HEK293T (cell line): Measurements from ENCODE around the gene NPBWR2.
"Not testable (repeated sequence)": the region's sequence is repeated elsewhere in the genome, so short reads cannot be mapped to it uniquely, and the experiment has no call there.

ENCODE experiments used
- CTCF ChIA-PET: fragments of 350-600 bp; formaldehyde crosslinking; extraction: SDS; loops from one replicate; lab custom pipeline; 2021; ENCODE audit warnings: antibody characterized with exemption, inconsistent platforms; lab: Yijun Ruan, JAX
- POLR2A ChIA-PET: fragments of 350-600 bp; formaldehyde crosslinking; extraction: SDS; loops from one replicate; lab custom pipeline; 2020; ENCODE audit warnings: antibody characterized with exemption, inconsistent platforms; lab: Yijun Ruan, JAX
- DNase-seq: peaks from one replicate; pipeline ENCODE4 v3.0.0; 2012; ENCODE audit warnings: mixed read lengths; ENCODE audit errors: extremely low spot score
- ARNT ChIP-seq: fragments of 450-650 bp; IDR thresholded peaks from 2 replicates; pipeline ENCODE4 v1.6.1; 2017; ENCODE audit warnings: mild to moderate bottlenecking
- BHLHE40 ChIP-seq: fragments of 450-650 bp; IDR thresholded peaks from 2 replicates; pipeline ENCODE4 v1.6.1; 2016; ENCODE audit warnings: mild to moderate bottlenecking, moderate library complexity, borderline replicate concordance
- CTBP1 ChIP-seq: fragments of 450-650 bp; IDR thresholded peaks from 2 replicates; pipeline ENCODE4 v1.6.1; 2016; ENCODE audit warnings: borderline replicate concordance
- ELF4 ChIP-seq: fragments of 450-650 bp; IDR thresholded peaks from 2 replicates; pipeline ENCODE4 v1.6.1; 2017; ENCODE audit warnings: antibody characterized with exemption
- FOXA1 ChIP-seq: fragments of 450-650 bp; IDR thresholded peaks from 2 replicates; pipeline ENCODE4 v1.6.1; 2016; ENCODE audit warnings: mild to moderate bottlenecking
- FOXK2 ChIP-seq: fragments of 450-650 bp; IDR thresholded peaks from 2 replicates; pipeline ENCODE4 v1.6.1; 2016; ENCODE audit warnings: mild to moderate bottlenecking
- FOXM1 ChIP-seq: fragments of 450-650 bp; IDR thresholded peaks from 2 replicates; pipeline ENCODE4 v1.6.1; 2017; ENCODE audit warnings: mild to moderate bottlenecking, borderline replicate concordance
- HDGF ChIP-seq: fragments of 450-650 bp; IDR thresholded peaks from 2 replicates; pipeline ENCODE4 v1.6.1; 2017; ENCODE audit warnings: antibody characterized with exemption, borderline replicate concordance
- L3MBTL2 ChIP-seq: fragments of 450-650 bp; conservative IDR thresholded peaks from 2 replicates; pipeline ENCODE4 v1.6.1; 2016; ENCODE audit warnings: mild to moderate bottlenecking
- LEF1 ChIP-seq: fragments of 450-650 bp; IDR thresholded peaks from 2 replicates; pipeline ENCODE4 v1.6.1; 2017; ENCODE audit warnings: mild to moderate bottlenecking, borderline replicate concordance
- NFRKB ChIP-seq: fragments of 450-650 bp; IDR thresholded peaks from 2 replicates; pipeline ENCODE4 v1.6.1; 2016; ENCODE audit warnings: mild to moderate bottlenecking, moderate library complexity
- SP1 ChIP-seq: fragments of 450-650 bp; IDR thresholded peaks from 2 replicates; pipeline ENCODE4 v1.6.1; 2017
- SUZ12 ChIP-seq: fragments of 450-650 bp; IDR thresholded peaks from 2 replicates; pipeline ENCODE4 v1.6.1; 2016; ENCODE audit warnings: mild to moderate bottlenecking
- TARDBP ChIP-seq: fragments of 450-650 bp; IDR thresholded peaks from 2 replicates; pipeline ENCODE4 v1.6.1; 2016
- ZNF384 ChIP-seq: fragments of 450-650 bp; IDR thresholded peaks from 2 replicates; pipeline ENCODE4 v1.6.1; 2016
- TF ChIP-seq, protein P1 (sequence below): fragments of 450-650 bp; IDR thresholded peaks from 2 replicates; pipeline ENCODE4 v1.6.1; 2016

The NPBWR2 gene

DNA sequence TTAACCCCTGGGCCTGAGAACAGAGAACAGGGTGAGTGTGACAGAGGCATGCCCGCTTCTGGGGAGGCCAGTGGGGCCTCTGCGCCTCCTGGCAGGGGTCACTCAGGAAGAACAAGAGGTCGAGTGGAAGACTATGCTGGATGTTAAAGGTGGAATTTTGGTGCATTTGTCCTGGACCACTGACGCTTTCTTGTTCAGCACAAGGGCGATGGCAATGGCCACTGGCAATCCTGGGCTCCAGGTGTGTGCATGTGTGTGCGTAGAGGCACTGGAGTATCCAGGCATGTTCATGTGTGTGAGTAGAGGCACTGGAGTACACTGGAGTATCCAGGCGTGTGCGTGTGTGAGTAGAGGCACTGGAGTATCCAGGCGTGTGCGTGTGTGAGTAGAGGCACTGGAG, 23.5 kb upstream of the NPBWR2 start:
- TF ChIP-seq L3MBTL2 (no peak), FOXA1 (no peak), HDGF (no peak), ZNF384 (no peak), SUZ12 (no peak), NFRKB (no peak), TARDBP (no peak), SP1 (no peak), BHLHE40 (no peak), CTBP1 (no peak), ARNT (no peak), FOXM1 (no peak), FOXK2 (no peak), LEF1 (no peak), ELF4 (no peak)
- TF ChIP-seq, protein P1, sequence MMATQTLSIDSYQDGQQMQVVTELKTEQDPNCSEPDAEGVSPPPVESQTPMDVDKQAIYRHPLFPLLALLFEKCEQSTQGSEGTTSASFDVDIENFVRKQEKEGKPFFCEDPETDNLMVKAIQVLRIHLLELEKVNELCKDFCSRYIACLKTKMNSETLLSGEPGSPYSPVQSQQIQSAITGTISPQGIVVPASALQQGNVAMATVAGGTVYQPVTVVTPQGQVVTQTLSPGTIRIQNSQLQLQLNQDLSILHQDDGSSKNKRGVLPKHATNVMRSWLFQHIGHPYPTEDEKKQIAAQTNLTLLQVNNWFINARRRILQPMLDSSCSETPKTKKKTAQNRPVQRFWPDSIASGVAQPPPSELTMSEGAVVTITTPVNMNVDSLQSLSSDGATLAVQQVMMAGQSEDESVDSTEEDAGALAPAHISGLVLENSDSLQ = no peak
- CTCF ChIA-PET = no interaction called here
- DNase-seq = no peak
- POLR2A ChIA-PET = no interaction called here

DNA sequence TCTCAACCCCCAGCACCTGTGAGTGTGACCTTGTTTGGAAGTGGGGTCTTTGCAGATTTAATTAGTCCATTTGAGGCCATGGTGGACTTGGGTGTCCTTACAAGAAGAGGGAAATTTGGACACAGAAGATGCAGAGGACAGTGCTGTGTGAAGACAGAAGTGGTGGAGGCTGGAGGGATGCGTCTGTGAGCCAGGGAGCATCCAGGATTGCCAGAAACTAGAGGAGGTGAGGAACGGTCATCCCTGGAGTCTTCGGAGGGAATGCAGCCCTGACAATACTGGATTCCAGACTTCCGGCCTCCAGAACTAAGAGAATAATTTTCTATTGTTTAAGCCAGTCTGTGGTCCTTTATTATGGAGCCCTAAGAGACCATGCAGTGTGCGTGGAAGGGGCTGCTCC, 22.9 kb upstream of the NPBWR2 start:
- CTCF ChIA-PET = no interaction called here

DNA sequence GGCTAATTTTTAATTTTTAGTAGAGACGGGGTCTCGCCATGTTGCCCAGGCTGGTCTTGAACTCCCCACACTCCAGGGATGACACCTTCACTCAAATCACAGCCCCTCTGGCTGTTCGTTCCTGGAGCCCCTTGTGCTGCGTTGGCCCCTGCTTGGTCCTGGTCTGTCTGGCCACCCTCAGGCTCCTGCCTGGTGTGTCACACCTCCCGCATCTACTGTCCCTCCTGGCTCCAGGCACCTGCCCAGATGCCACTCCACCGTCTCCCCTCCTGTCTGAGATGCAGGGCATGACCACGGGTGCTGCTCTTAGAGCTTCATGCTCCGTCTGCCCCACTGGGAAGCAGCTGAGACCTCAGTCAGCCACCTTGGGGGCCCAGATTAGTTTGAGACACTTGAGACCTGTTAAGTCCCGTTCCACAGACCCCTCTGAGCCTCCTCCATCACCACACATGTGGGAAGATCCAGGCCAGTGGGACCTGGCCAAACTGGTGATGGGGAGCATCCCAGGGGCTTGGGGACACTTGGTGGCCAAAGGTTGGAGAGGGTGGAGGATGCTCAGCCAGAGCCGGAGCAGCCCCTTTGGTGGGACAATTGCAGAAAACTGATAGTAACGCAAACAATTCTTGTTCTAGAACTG, 21.9 kb upstream of the NPBWR2 start:
- ChIA-PET POLR2A (no interaction called here), CTCF (no interaction called here)
- TF ChIP-seq ELF4 = no peak
- TF ChIP-seq HDGF = no peak
- no peak for TF ChIP-seq BHLHE40
- TF ChIP-seq, protein P1 = no peak
- no peak for TF ChIP-seq LEF1
- no peak for TF ChIP-seq CTBP1
- TF ChIP-seq SP1 = no peak
- no peak for TF ChIP-seq L3MBTL2
- TF ChIP-seq ZNF384 = no peak
- no peak for TF ChIP-seq SUZ12
- TF ChIP-seq FOXK2 = no peak
- TF ChIP-seq NFRKB = no peak
- TF ChIP-seq FOXM1 = no peak
- no peak for TF ChIP-seq TARDBP
- TF ChIP-seq FOXA1 = no peak
- TF ChIP-seq ARNT = no peak
- DNase-seq = no peak

More for the DNA sequence above, 22.9 kb upstream of the NPBWR2 start:
- TF ChIP-seq FOXA1 = no peak
- TF ChIP-seq SP1 = no peak
- TF ChIP-seq L3MBTL2 = no peak
- no peak for TF ChIP-seq BHLHE40
- POLR2A ChIA-PET = no interaction called here
- DNase-seq = no peak

DNA sequence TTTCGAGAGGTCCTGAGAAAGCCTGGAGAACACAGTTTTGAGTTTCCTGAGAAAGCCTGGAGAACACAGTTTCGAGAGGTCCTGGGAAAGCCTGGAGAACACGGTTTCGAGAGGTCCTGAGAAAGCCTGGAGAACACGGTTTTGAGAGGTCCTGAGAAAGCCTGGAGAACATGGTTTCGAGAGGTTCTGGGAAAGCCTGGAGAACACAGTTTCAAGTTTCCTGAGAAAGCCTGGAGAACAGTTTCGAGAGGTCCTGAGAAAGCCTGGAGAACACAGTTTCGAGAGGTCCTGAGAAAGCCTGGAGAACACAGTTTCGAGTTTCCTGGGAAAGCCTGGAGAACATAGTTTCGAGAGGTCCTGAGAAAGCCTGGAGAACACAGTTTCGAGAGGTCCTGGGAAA, 16.2 kb upstream of the NPBWR2 start:
- CTCF ChIA-PET = not testable (repeated sequence)

DNA sequence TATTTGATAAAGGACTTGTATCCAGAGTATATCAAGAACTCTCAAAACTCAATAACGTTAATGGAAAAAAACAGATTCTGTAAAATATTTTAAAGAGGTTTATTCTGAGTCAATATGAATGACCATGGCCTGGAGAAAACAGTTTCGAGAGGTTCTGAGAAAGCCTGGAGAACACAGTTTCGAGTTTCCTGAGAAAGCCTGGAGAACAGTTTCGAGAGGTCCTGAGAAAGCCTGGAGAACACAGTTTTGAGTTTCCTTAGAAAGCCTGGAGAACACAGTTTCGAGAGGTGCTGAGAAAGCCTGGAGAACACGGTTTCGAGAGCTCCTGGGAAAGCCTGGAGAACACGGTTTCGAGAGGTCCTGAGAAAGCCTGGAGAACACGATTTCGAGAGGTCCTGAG, 15.6 kb upstream of the NPBWR2 start:
- POLR2A ChIA-PET, CTCF ChIA-PET, DNase-seq: not testable (repeated sequence)

More for the DNA sequence above, 16.2 kb upstream of the NPBWR2 start:
- POLR2A ChIA-PET, DNase-seq: not testable (repeated sequence)

DNA sequence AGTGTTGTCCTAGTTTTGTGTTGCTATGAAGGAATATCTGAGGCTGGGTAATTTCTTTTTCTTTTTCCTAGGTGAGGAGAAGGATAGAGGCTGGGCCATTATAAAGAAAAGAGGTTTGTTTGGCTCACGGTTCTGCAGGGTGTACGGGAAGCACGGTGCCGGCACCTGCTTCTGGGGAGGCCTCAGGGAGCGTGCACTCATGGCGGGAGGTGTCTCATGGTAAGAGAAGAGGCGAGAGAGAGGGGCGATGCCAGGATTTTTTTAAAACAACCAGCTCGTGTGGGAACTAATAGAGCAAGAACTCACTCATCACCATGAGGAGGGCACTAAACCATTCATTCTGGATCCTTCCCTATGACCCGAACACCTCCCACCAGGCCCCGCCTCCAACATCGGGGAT, 14.2 kb upstream of the NPBWR2 start:
- POLR2A ChIA-PET = no interaction called here
- CTCF ChIA-PET = interaction anchor here (2.6 kb wide), 1 partner anchor 38 kb away, joined by 12 read pairs; the partner anchor contains the start of gene LKAAEAR1
- TF ChIP-seq NFRKB (no peak), L3MBTL2 (no peak), TARDBP (no peak), FOXK2 (no peak), HDGF (no peak), ELF4 (no peak), LEF1 (no peak)
- DNase-seq = no peak

DNA sequence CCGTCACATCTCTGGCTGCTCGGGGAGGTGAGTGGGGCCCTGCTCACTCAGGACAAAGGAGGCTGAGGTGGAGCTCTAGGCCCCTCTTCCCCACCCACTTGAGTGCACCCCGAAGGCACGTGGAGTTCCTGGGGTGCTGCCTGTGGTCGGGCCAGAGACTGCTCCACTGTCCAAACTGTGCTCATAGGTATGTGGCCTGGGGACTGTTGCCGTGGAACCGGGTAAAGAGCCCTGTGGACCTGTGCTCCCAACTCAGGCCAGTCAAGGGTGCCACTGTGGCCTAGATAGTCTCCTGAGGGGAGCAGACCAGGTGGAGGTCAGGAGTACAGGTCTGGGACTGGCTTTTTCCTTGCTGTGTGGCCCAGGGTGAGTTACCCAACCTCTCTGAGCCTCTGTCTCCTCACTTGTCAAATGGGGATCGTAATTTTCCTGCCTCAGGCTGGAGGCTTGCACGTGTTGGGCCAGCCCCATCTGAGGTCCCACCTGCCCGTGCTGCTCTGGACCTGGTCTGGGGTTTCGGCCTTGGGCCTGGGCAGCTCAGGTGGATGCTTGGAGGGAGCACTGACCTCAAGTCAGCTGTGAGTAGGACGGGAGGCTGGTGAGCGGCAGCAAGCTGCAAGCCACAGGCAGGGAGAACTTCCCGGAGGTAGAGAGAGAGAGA, 12.4 kb upstream of the NPBWR2 start:
- ChIA-PET CTCF (interaction anchor here (0.5 to 2.6 kb wide), 8 partner anchors 17 to 473 kb away, joined by 3 to 12 read pairs (median 4); partner anchors contain the start of genes LKAAEAR1, PRPF6 and SAMD10), POLR2A (interaction anchor here (1.0 to 2.1 kb wide), 2 partner anchors 40 to 57 kb away, joined by 3 to 7 read pairs; partner anchors contain the start of gene TCEA2)
- no peak for DNase-seq
- TF ChIP-seq NFRKB (no peak), LEF1 (no peak), SUZ12 (no peak), ZNF384 (no peak)
- TF ChIP-seq, protein P1 = no peak
